ENCODE results near the gene RCOR1. TPM values are rescaled to one million over a fixed set of nuclear protein-coding genes. Genes with fewer than 3 reads are reported as not detected.

RCOR1 gene
- total RNA-seq, 1 experiment from 2014 or later = 34.1 TPM

- H3K27me3 ChIP-seq (ENCODE audit: insufficient read depth, low read length) = no peaks in the 10 kb centered on the region
- peaks cover 0 to 2% (median 0%) of the 10 kb centered on the region in 3 experiments; a peak in 2 of 7 replicates for H3K36me3 Mint-ChIP-seq (ENCODE audit: insufficient read depth in 1 of 3, low read depth in 3 of 3)
These were observed 165.2 kb downstream of the RCOR1 start for GRCh38 chr14:102757646-102758045.

More at GRCh38 chr14:102757646-102758045, 165.2 kb downstream of the RCOR1 start:
- H3K4me3 Mint-ChIP-seq = no peak overlapping the region
- Histone ChIP-seq H2AFZ (ENCODE audit: low read length) (no peak overlapping the region), H3K4me1 (ENCODE audit: insufficient read depth, low read length) (0 out of 2 replicates have a peak, but pooled peaks cover 2% of the 10 kb centered on the region), H4K20me1 (ENCODE audit: control insufficient read depth, insufficient read depth, insufficient read length) (no peaks in the 10 kb centered on the region), H2BK12ac (ENCODE audit: insufficient read length, low read depth, low read length) (no peak overlapping the region), H3K4me2 (ENCODE audit: insufficient read depth, insufficient read length, low read length) (no peak overlapping the region), H3K9me3 (ENCODE audit: control insufficient read depth, low read depth, low read length) (no peaks in the 10 kb centered on the region), H3K56ac (ENCODE audit: insufficient read length, low read depth, low read length) (no peak overlapping the region), H3K14ac (ENCODE audit: insufficient read depth, low read length) (no peak overlapping the region), H3K4ac (ENCODE audit: low read depth, low read length) (no peak overlapping the region), H4K91ac (ENCODE audit: insufficient read length, low read depth, low read length) (no peak overlapping the region), H4K5ac (ENCODE audit: insufficient read length, low read depth, low read length) (no peak overlapping the region), H2BK5ac (ENCODE audit: insufficient read length, low read length) (no peak overlapping the region), H3K79me2 (ENCODE audit: insufficient read depth, low read length) (no peaks in the 10 kb centered on the region), H3K27ac (ENCODE audit: insufficient read length, low read depth, low read length) (no peak overlapping the region), H2BK120ac (ENCODE audit: low read depth, low read length, poor library complexity, severe bottlenecking) (no peak overlapping the region), H3T11ph (ENCODE audit: low read length) (no peak overlapping the region), H2BK20ac (ENCODE audit: low read depth, low read length, poor library complexity, severe bottlenecking) (no peak overlapping the region), H2AK5ac (ENCODE audit: insufficient read length, low read length) (no peak overlapping the region), H4K8ac (replicated peaks; ENCODE audit: insufficient read length, low read depth, low read length) (no peak overlapping the region), H3K23ac (ENCODE audit: insufficient read length, low read depth, low read length) (no peak overlapping the region), H3K18ac (ENCODE audit: insufficient read length, low read depth, low read length) (no peak overlapping the region), H3K9ac (ENCODE audit: extremely low read depth, insufficient read length, low read length) (no peak overlapping the region), H2BK15ac (ENCODE audit: low read depth, low read length) (no peak overlapping the region), H3K23me2 (ENCODE audit: insufficient read length, low read depth, low read length, poor library complexity, severe bottlenecking) (no peaks in the 10 kb centered on the region), H3K79me1 (ENCODE audit: insufficient read depth, low read depth, low read length, poor library complexity, severe bottlenecking) (no peaks in the 10 kb centered on the region)
- no peak overlapping the region for H3K27ac Mint-ChIP-seq
- H3K27me3 Mint-ChIP-seq (ENCODE audit: low read depth) = peaks cover 4% of the 10 kb centered on the region
- DNase-seq = peak; percentile 24
- no peak for TF ChIP-seq CTCF (conservative IDR thresholded peaks at IDR 0.05)
- no CpG with 5 or more reads among the region's 11 CpGs for WGBS (ENCODE audit: extremely low coverage, insufficient read length, low lambda C conversion rate)
- no peaks in the 10 kb centered on the region for H3K9me3 Mint-ChIP-seq
- H3K4me1 Mint-ChIP-seq = peaks cover 26 to 30% of the 10 kb centered on the region in 2 experiments
